HG02623 (cell line): ENCODE results near the gene UBASH3B.
"Not testable (repeated sequence)": the region's sequence is repeated elsewhere in the genome, so short reads cannot be mapped to it uniquely, and the experiment has no call there.

Experiments used
- ATAC-seq: cut with Tn5 transposase; IDR thresholded peaks from one replicate; pipeline ENCODE4 v1.9.1; 2021; ENCODE audit warnings: moderate library complexity; ENCODE audit not compliant: unreplicated experiment

UBASH3B gene

DNA sequence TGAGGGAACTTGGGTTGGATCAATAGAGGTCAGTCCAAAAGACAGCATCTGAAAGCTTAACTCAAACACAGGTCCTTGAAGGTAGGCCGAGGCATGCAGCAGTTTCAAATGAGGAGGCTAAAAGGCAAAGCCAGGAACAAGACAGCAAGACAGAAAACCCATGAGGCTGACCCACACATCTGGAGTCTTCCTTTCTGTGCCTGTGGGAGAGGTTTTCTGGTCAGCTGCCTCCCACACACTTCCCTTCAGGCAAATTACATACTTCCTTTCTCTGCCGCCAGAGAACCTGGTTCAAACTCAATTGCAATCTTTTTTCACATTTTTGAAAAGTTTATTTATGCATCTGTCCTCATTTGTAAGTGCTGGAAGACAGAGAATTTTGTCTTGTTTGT is 153.0 kb downstream of the UBASH3B start:
- peak; percentile 91 for ATAC-seq

DNA sequence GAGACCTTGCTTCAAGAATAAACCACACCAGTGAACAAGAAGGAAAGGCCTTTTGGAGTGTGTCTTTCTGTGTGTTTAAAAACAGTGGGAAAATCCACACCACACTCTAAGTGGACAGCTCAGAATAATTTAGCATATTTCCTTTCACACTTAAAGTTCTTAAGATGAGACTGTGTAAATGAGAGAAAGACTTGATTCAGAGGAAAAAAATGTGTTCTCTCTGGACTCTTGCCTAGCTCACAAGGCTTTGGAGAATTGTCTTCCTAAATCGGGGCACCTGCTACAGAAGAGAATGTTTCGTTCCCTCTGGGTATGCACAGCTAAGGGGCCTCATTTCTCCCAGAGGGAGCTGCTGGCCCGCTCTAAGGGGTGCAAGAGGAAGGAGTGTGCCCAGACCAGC is 154.3 kb downstream of the UBASH3B start:
- no peak for ATAC-seq

DNA sequence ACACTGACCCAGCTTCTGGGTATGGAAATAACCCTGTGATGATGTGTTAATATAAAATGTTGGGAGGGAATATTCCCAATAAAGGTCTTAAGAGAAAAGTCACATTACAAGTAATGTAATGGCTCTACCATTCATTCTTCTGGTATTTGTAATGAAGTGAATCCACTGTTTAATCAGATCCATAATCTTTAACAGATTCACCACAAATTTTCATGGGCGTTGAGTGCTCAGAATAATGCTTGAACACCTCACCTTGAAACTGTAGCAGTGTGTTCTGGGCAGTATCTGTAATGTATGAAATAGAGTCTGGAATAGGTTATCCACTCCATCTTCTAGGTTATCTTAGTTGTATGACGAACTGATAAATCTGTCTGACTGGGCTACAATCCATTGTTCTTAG is 156.2 kb downstream of the UBASH3B start:
- no peak for ATAC-seq

DNA sequence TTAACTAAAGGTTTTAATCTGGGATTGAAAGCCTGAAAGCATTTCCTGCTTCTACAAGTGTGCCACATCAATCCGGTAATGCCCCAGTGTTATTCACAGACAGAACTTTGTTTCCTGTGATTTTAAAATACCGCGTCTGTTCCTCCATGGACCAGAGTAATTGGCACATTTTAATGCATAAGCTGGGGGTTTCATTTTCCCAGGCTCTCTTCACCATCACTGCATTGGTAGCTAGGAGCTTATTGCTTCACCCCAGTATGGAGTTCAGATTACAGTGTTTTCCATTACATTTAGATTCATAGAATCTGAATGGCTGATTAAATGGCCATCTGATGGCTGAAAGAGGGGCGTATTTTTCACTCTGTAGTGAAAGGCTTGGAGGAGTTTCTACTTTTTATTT is 157.1 kb downstream of the UBASH3B start:
- ATAC-seq, result no peak

DNA sequence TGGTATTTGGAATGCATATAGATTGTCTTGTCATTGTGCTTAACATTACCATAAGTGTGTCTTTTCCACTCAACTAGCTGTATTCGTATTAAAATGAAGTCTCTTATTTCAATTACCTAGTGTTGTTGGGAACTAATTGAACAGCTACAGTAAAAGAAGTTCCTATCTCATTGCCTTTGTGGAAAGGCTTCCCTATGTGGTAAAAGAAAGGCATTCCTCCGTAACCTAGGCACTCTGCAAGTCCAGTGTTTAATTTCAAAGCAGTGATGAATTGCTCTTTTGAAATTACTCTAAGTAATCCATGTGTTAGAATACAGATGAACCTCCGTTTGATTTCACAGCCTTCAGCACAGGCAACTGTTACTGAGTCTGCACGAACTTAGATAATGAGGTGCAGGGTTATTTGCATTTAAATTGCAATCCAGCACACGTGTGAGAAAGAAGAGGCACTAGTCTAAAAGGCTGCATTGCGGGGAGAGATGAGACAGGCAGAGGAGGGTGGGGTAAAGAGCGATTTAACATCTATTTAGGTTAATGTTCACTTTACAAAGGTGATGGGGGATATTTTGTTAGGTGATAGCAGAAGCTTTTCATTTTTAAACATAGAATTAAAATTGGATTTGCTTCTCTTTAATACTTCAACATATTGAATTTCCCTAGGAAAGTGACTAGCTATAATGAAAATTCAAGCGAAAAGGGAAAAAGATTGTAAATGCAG is 157.8 kb downstream of the UBASH3B start:
- ATAC-seq, result no peak

DNA sequence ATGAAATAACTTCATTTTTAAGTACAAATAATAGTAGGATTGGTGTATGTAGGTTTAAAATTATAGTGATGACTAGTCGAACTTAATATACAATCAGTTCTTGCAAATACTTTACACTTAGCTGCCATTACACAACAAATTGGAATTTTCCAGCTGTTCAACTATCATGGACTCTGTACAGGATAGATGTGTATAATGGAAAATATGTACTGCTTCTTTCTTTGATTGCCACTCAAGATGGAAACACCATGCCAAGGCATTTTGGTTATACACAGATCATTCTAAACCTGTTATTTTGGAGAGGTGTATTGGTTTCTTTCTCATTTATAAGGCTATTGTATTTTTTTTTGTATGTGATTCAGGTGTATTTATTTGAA is 158.4 kb downstream of the UBASH3B start:
- ATAC-seq, result no peak

DNA sequence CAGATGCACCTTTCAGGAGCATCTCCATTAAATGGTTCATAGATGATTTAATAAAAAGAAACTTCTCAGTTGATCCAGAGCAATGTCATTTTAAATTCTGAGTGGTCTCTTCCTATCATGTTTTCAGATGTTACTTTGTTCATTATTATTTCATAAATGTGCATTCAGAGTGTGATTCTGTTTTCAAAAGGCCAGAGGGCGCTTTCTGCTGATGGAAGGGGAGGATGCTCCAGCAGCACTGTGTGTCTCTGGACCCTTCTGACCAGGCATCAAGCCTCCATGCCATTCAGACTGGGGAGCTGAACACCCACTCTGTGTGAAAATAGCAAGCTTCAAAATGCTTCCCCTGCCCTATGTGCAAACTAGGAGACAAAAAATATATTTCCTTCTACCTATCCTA is 158.9 kb downstream of the UBASH3B start:
- no peak for ATAC-seq

DNA sequence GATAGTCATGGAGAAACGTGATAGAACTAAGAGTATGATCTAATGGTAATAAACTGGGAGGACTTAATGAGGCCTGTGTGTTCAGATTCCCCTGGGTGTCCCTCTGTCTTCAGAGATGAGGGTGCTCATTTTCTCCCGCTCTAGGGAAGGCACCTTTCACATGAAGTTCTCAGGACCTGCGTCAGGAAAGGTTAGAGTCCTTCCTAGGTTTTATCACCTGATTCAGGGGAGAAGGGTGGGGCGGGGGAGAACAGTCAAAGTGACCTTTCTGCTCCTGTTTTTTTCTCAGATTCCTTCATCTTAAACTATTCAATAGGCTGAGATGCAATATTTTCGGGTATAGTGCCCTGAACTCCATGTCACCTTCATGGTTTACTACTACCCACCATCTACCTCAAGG is 160.4 kb downstream of the UBASH3B start:
- no peak for ATAC-seq

DNA sequence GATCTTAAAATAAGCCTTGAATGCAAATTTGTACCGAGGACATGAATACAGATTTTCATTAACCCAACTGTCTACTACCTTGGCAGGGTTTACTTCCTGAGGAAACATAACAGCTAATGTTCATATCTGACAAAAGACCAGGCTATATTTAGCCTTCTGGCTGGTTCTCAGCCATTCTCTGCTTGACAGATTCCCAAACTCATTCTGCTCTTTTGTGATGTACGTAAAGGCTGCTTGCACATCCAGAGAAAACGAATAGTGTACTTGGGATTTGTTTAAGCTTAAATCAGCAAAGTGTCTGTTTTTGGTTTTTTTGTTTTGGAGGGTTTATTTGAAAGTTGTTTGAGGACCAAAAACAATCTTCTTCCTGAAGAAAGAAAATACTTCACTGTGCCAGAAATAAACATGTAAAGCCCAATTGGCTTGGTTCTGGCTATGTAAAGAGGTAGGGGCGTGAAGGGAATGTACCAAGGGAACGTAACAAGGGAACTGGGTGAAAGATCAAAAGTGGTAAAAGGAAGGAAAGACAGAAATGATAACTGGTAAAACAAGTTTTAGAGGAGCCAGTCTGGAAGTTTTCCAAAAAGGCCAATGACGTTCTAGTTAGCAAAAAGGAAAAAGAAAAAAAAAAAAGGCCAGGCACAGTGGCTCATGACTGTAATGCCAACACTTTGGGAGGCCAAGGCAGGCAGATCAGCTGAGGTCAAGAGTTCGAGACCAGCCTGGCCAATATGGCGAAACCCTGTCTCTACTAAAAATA is 161.4 kb downstream of the UBASH3B start:
- ATAC-seq, result no peak

DNA sequence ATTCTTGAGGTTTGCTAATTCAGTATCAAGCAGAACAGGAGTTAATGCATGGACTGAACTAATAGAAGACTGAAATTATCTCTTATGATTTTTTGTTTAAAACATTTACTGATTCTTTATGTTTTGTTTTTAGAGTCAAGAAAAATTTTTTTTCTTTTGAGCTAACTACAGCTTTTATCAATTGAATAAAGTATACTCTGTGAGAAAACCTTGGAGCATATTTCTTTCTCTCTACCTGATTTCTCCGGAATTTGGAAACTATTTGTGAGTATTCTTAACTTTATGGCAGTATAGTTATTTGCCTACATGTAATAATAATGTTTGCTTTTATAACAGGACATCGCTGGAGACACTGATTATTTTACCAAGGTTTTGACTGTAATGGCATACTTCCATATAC is 164.6 kb downstream of the UBASH3B start:
- ATAC-seq, result no peak

DNA sequence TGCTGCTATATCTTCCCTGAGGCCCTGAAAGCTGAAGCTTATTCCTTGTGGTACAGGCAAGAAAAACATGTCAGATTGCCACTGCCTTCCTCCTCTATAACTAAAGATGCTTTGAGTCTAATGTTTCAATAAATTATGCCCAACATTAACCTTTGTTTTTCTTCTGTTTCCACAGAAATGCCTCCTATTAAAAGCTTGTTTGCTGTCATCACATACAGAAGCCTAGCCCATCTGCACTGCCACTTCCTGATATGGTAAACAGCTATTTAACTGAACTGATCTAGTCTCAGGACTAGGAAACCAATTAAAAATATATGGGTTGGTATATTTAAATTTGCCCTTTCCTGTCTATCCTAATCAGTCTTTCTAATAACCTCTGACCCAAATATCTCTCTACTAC is 165.6 kb downstream of the UBASH3B start:
- no peak for ATAC-seq

DNA sequence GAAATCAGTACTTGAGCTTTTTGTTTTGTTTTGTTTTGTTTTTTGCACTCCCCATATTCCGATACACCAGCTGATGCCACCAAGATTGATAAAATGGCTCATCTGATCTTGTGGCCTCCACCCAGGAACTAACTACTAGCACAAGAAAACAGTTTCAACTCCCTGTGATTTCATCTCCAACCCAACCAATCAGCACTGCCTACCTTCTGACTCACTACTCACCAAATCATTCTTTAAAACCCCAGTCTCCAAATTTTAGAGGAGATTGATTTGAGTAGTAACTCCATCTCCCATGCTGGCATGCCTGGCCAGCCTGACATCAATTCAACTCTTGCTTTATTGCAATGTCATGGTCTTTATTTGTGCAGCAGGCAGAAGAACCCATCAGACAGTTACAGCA is 166.7 kb downstream of the UBASH3B start:
- ATAC-seq, result no peak

DNA sequence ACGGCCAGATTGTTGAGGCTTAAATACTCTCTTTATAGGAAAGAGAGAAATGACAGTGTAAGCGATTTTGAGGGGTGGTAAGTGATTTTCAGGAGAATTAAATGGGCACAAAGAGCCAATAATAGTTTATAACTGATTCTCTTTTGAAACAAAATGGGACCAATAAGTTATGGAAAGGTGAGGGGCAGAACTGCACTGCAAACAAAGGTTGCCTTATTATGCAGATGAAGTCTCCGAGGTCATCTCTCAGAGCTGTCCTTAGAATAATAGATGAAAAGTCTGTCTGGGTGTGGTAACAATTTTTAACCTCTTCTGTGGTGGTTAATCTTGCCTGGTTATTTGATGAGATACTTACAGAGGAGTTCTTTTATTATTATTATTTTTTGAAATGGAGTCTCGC is 168.0 kb downstream of the UBASH3B start:
- no peak for ATAC-seq

DNA sequence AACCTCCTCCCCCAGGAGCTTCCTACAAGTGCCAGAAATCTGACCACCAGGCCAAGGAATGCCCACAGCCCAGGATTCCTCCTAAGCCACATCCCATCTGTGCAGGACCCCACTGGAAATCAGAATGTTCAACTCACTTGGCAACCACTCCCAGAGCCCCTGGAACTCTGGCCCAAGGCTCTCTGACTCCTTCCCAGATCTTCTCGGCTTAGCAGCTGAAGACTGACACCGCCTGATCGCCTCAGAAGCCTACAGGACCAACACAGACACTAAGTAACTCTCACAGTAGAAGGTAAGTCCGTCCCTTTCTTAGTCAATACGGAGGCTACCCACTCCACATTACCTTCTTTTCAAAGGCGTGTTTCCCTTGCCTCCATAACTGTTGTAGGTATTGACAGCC is 173.8 kb downstream of the UBASH3B start:
- not testable (repeated sequence) for ATAC-seq

DNA sequence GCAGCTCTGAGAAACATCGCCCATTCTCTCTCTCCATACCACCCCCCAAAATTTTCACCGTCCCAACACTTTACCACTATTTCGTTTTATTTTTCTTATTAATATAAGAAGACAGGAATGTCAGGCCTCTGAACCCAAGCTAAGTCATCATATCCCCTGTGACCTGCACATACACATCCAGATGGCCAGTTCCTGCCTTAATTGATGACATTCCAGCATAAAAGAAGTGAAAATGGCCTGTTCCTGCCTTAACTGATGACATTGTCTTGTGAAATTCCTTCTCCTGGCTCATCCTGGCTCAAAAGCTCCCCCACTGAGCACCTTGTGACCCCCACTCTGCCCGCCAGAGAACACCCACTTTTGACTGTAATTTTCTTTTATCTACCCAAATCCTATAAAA is 176.8 kb downstream of the UBASH3B start:
- not testable (repeated sequence) for ATAC-seq

DNA sequence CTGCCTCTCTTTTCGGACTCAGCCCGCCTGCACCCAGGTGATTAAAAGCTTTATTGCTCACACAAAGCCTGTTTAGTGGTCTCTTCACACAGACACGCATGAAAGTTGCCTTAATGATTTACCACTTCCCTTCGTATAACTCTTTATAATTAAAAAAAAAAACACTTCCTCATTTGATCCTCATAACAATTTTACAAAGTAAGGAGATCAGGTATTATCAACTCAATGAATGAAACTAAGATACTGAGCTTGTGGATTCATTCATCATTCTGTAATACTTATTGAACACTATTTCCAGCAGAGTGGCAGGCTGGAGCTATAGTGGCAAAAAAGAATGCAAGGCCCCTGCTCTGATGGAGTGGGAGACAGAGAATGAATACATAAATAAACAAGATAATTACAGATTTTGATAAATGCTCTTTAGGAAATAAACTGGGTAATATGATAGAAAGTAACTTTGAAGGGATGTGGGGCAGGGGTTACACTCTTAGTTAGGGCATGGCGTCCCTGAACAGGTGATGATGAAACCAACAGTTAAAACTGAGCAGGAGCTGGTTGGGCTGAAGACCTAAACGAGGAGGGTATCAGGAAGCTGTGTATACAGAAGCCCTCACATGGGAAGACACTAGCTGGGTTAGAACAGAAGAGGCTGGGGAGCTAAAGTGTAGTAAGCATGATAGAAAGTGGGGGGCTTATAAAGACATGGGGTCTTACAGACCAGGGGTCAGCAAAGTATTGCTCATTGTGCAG is 177.4 kb downstream of the UBASH3B start:
- no peak for ATAC-seq

DNA sequence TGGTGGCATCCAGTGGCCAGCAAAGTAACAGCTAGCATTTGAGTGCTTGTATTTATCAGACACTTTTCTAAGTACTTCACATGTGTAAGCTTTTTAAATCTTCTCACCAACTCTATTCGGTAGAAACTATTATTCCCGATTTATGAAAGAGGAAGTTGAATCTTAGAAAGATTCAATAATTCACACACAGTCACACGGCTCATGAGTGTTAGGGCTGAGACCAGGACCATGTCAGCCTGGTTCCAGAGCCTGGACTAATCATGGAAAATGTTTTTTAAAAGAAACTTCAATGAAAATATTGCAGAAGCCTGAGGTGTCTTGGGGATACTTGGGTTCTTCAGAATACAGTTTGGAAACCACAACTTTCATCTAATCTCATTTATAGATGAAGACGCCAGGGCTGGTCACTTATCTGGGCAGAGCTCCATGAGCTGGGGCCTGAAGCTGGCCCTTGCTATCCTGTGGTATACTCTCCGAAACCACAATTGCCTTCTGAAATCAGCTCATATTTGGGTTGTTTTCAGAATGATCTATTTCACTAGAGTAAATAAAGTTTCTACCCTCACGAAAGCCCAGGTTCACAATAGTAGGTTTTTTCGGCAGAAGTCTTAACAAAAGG is 178.4 kb downstream of the UBASH3B start:
- no peak for ATAC-seq

DNA sequence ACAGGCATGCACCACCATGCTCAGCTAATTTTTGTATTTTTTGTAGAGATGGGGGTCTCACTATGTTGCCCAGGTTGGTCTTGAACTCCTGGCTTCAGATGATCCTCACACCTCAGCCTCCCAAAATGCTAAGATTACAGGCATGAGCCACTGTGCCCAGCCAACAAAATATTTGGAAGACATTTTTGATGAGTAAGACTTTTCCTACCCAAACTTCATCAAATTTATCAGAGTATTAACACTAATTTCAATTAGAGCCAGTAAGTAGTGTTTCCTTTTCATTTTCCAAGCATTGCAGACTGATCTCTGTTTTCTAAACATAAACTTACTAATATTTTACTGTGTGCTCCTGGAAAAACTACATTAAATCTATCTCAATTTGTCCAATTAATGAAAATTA is 181.4 kb downstream of the UBASH3B start:
- no peak for ATAC-seq

DNA sequence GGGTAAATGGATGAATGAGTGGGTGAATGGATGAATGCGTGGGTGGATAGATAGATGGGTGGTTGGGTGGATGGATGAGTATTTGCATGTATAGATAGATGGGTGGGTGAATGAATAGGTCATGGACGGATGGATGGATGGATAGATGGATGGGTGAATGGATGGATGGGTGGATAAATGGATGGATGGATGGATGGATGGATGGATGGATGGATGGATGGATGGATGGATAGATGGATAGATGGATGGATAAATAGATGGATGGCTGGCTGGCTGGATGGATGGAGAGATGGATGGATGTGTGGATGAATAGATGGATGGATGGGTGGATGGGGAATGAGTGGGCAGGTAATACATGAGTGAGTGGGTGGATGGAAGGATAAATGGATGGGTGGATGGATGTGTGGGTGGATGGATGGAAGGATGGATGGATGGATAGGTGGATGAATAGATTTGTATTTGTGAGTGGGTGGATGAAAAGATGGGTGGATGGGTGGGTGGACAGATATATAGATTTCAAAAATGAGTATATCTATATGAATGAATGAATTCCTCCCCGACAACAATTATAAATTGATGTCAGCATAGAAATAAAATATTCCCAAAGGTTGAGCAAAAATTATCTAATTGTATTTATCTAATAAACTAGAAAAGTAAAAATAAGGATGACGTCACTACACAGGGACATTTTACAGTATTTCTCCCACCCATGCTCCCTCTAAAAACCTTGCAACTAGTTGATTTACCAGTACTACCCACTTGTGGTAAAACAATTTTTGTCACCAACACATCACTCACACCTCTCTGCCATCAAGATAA is 182.2 kb downstream of the UBASH3B start:
- no peak for ATAC-seq

DNA sequence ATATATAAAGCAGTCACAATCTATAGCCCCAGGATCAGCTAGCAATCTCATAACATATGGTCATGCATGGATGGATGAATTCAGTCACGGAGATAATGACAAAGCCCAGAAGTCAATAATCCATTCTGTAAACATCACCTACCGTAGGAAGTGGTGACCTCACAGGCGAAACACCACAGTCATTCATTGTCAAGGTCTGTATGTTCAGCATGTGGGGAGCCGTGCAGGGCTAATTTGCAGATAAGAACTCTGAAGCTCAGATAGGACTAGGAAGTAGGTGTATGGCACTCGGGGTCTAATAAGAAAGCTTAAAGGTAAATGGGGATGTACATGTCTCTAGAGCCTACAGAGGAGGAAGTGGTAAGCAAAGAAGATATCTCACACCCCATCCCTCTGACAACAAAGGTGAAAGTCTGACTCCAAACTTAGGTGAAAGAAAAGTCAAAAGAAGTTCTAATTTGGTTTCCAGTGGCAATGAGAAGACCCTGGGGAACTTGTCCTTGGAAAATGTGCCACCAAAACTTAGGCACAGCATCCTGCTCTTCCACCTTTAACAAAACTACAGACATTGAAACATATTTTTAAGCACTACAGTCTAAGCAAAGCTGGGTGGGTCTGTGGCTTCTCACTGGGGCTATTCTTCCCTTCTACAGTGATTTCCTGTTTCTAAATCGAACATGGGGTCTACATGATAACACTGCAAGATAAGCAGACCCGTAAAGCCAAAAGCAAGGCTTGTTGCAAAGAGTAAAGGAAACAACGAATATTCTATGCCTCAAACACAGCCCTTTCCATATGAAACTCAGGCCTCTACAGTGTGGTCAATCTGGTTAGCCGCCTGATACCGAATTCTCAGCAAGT is 188.0 kb downstream of the UBASH3B start:
- no peak for ATAC-seq
